HepG2 (cell line): ENCODE data around the gene ALG14. TPM values are rescaled to one million over a fixed set of nuclear protein-coding genes. Genes with fewer than 3 reads are reported as not detected.

Experiments used
- CHD2 ChIP-seq: IDR thresholded peaks from 2 replicates; pipeline ENCODE4 v1.6.1; 2011; ENCODE audit warnings: low read depth, low read length, improper control_type of control experiment
- ETV6 ChIP-seq: sonication (generic); formaldehyde crosslinking; conservative IDR thresholded peaks from 2 replicates; pipeline ENCODE4 v1.4.0; 2020; ENCODE audit warnings: missing genetic modification reagents
- HES4 ChIP-seq: sonication (generic); formaldehyde crosslinking; IDR thresholded peaks from 2 replicates; pipeline ENCODE4 v1.9.0; 2021; ENCODE audit warnings: mild to moderate bottlenecking, missing genetic modification reagents, borderline replicate concordance
- JARID2 ChIP-seq: sonication (generic); formaldehyde crosslinking; IDR thresholded peaks from 2 replicates; pipeline ENCODE4 v1.8.1; 2023; ENCODE audit warnings: missing genetic modification reagents, inconsistent platforms; ENCODE audit not compliant: insufficient replicate concordance
- NAIF1 ChIP-seq: sonication (generic); formaldehyde crosslinking; IDR thresholded peaks from 2 replicates; pipeline ENCODE4 v1.5.0; 2020; ENCODE audit warnings: mild to moderate bottlenecking, missing genetic modification reagents, borderline replicate concordance
- RBAK ChIP-seq: sonication (generic); formaldehyde crosslinking; IDR thresholded peaks from 2 replicates; pipeline ENCODE4 v1.5.1; 2020; ENCODE audit warnings: mild to moderate bottlenecking, missing genetic modification reagents
- RORA ChIP-seq: sonication (generic); formaldehyde crosslinking; IDR thresholded peaks from 2 replicates; pipeline ENCODE4 v1.5.0; 2020; ENCODE audit warnings: mild to moderate bottlenecking, missing genetic modification reagents, moderate library complexity
- SKI ChIP-seq: fragments of 450-650 bp; IDR thresholded peaks from one replicate; pipeline ENCODE4 v1.6.1; 2018; ENCODE audit warnings: mild to moderate bottlenecking; ENCODE audit not compliant: partially characterized antibody
- SMARCC2 ChIP-seq: fragments of 450-650 bp; IDR thresholded peaks from 2 replicates; pipeline ENCODE4 v1.6.1; 2017; ENCODE audit warnings: antibody characterized with exemption, mild to moderate bottlenecking
- SOX6 ChIP-seq, 2 experiments: fragments of 450-650 bp in 1 of 2; sonication (generic) in 1 of 2; formaldehyde crosslinking in 1 of 2; IDR thresholded peaks; 2 replicates each; pipeline versions ENCODE4 v1.4.0 to v1.6.1; 2017 to 2020; ENCODE audit warnings: antibody characterized with exemption in 1 of 2, mild to moderate bottlenecking in 1 of 2, missing genetic modification reagents in 1 of 2
- TARDBP ChIP-seq: sonication (generic); formaldehyde crosslinking; IDR thresholded peaks from 2 replicates; pipeline ENCODE4 v1.8.0; 2022; ENCODE audit warnings: mild to moderate bottlenecking, missing genetic modification reagents
- TCF7L2 ChIP-seq: IDR thresholded peaks from 2 replicates; pipeline ENCODE4 v1.6.1; 2011; ENCODE audit warnings: mild to moderate bottlenecking, low read depth, low read length, moderate library complexity
- XBP1 ChIP-seq: sonication (generic); formaldehyde crosslinking; IDR thresholded peaks from 2 replicates; pipeline ENCODE4 v1.5.0; 2020; ENCODE audit warnings: missing genetic modification reagents
- ZNF121 ChIP-seq: sonication (generic); formaldehyde crosslinking; IDR thresholded peaks from 2 replicates; pipeline ENCODE4 v1.5.0; 2020; ENCODE audit warnings: mild to moderate bottlenecking, missing genetic modification reagents
- ZNF143 ChIP-seq: sonication (generic); formaldehyde crosslinking; IDR thresholded peaks from 2 replicates; pipeline ENCODE4 v1.4.0; 2020; ENCODE audit warnings: missing genetic modification reagents
- ZNF180 ChIP-seq: sonication (generic); formaldehyde crosslinking; IDR thresholded peaks from 2 replicates; pipeline ENCODE4 v1.4.0; 2020; ENCODE audit warnings: low read depth, missing genetic modification reagents, borderline replicate concordance
- ZNF350 ChIP-seq: sonication (generic); formaldehyde crosslinking; IDR thresholded peaks from 2 replicates; pipeline ENCODE4 v1.4.0; 2020; ENCODE audit warnings: mild to moderate bottlenecking, low read depth, missing genetic modification reagents, borderline replicate concordance
- ZNF530 ChIP-seq: sonication (generic); formaldehyde crosslinking; IDR thresholded peaks from 2 replicates; pipeline ENCODE4 v1.5.0; 2020; ENCODE audit warnings: low read depth, mild to moderate bottlenecking, missing genetic modification reagents
- ZNF709 ChIP-seq: sonication (generic); formaldehyde crosslinking; IDR thresholded peaks from 2 replicates; pipeline ENCODE4 v1.5.0; 2020; ENCODE audit warnings: mild to moderate bottlenecking, missing genetic modification reagents
- polyA plus RNA-seq, 8 experiments: library from polyadenylated mRNA; depleted of rRNA in 3 of 8; stranded (reverse) in 7 of 8; unstranded in 1 of 8; fragments of >200 nt; fragmentation: Illumina TruSeq in 4 of 8; extraction: Trizol in 4 of 8; gene quantifications; 2 replicates each; pipeline versions ENCODE4 v1.2.1 to v1.2.3, GENCODE V29; 2011 to 2016; ENCODE audit warnings: low read depth in 4 of 8, missing spikeins in 1 of 8, mixed read lengths in 1 of 8; ENCODE audit not compliant: insufficient read depth in 1 of 8
- total RNA-seq, 5 experiments: library from RNA; depleted of rRNA; stranded (reverse); fragments of >200 nt; fragmentation: Illumina TruSeq; extraction: Trizol; gene quantifications; 2 replicates each; pipeline ENCODE4 v1.2.3, GENCODE V29; 2016; ENCODE audit warnings: low read depth in 1 of 5
- TF ChIP-seq, protein P1 (sequence below): sonication (generic); formaldehyde crosslinking; IDR thresholded peaks from one replicate; pipeline ENCODE4 v1.5.1; 2020; ENCODE audit warnings: mild to moderate bottlenecking, missing genetic modification reagents; ENCODE audit errors: not compliant biosample characterization
- TF ChIP-seq, protein P2 (sequence below): sonication (generic); formaldehyde crosslinking; IDR thresholded peaks from 2 replicates; pipeline ENCODE4 v1.8.1; 2023; ENCODE audit warnings: mild to moderate bottlenecking, missing genetic modification reagents
- TF ChIP-seq, protein P3 (sequence below): sonication (generic); formaldehyde crosslinking; IDR thresholded peaks from 2 replicates; pipeline ENCODE4 v1.8.1; 2023; ENCODE audit warnings: missing genetic modification reagents, mild to moderate bottlenecking, borderline replicate concordance

The ALG14 gene
- total and polyA plus RNA-seq, 2 of the 13 experiments (the other 11 are each of a cell fraction or from before 2014, with no cell fraction given), result 4.5 to 12.7 TPM

DNA sequence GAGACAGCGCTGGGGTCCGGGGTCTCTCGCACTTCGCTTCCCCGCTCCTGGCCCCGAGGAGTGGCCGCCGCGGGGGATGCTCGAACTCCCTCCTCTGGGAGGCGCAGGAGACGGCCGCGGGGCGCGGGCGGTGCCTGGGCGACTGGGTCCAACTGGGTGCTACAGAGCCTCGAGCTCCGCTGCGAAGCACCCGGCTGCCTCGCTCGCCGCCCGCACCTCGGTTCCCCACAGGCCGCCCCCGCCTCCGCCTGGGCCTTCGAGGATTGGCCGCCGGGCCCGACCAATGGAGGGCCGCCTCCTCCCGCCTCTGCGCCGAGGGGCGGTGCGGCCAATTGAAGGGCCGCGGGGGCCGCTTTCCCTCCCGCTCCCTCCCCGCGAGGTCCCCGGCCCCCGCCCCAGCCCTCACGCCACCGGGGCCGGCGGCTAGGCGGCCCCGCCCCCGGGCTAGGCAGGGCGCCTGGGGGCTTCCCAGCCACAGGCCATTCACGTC is 145.8 kb downstream of the ALG14 start, which contains the start of gene CNN3 (continued):
- TF ChIP-seq, protein P1, sequence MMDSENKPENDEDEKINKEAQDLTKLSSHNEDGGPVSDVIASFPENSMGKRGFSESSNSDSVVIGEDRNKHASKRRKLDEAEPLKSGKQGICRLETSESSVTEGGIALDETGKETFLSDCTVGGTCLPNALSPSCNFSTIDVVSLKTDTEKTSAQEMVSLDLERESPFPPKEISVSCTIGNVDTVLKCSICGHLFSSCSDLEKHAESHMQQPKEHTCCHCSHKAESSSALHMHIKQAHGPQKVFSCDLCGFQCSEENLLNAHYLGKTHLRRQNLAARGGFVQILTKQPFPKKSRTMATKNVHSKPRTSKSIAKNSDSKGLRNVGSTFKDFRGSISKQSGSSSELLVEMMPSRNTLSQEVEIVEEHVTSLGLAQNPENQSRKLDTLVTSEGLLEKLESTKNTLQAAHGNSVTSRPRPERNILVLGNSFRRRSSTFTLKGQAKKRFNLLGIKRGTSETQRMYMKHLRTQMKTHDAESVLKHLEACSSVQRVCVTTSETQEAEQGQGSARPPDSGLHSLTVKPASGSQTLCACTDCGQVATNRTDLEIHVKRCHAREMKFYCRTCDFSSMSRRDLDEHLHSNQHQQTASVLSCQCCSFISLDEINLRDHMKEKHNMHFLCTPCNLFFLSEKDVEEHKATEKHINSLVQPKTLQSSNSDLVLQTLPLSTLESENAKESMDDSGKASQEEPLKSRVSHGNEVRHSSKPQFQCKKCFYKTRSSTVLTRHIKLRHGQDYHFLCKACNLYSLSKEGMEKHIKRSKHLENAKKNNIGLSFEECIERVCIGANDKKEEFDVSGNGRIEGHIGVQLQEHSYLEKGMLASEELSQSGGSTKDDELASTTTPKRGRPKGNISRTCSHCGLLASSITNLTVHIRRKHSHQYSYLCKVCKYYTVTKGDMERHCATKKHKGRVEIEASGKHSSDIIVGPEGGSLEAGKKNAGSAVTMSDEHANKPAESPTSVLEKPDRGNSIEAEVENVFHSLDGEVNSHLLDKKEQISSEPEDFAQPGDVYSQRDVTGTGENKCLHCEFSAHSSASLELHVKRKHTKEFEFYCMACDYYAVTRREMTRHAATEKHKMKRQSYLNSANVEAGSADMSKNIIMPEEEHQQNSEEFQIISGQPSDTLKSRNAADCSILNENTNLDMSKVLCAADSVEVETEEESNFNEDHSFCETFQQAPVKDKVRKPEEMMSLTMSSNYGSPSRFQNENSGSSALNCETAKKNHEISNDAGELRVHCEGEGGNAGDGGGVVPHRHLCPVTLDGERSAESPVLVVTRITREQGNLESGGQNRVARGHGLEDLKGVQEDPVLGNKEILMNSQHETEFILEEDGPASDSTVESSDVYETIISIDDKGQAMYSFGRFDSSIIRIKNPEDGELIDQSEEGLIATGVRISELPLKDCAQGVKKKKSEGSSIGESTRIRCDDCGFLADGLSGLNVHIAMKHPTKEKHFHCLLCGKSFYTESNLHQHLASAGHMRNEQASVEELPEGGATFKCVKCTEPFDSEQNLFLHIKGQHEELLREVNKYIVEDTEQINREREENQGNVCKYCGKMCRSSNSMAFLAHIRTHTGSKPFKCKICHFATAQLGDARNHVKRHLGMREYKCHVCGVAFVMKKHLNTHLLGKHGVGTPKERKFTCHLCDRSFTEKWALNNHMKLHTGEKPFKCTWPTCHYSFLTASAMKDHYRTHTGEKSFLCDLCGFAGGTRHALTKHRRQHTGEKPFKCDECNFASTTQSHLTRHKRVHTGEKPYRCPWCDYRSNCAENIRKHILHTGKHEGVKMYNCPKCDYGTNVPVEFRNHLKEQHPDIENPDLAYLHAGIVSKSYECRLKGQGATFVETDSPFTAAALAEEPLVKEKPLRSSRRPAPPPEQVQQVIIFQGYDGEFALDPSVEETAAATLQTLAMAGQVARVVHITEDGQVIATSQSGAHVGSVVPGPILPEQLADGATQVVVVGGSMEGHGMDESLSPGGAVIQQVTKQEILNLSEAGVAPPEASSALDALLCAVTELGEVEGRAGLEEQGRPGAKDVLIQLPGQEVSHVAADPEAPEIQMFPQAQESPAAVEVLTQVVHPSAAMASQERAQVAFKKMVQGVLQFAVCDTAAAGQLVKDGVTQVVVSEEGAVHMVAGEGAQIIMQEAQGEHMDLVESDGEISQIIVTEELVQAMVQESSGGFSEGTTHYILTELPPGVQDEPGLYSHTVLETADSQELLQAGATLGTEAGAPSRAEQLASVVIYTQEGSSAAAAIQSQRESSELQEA, result peak; percentile 46
- TF ChIP-seq SOX6 (IDR thresholded peaks at IDR 0.05) (no peak), SOX6 (CRISPR knock-in tag; IDR thresholded peaks at IDR 0.05) (peak; percentile 62), ZNF180 (no peak), RBAK (CRISPR knock-in tag) (no peak), TARDBP (CRISPR knock-in tag) (peak; percentile 62; the same call in 1 of the 2 replicates), ZNF143 (CRISPR knock-in tag) (no peak; the same call in 1 of the 2 replicates), ZNF350 (CRISPR knock-in tag) (no peak), CHD2 (no peak), ZNF121 (0 out of 2 replicates have a peak, but pooled peaks have one; percentile 4), RORA (CRISPR knock-in tag) (no peak), ETV6 (CRISPR knock-in tag) (peak; percentile 42; the same call in 1 of the 2 replicates), SMARCC2 (no peak), XBP1 (CRISPR knock-in tag) (no peak), ZNF709 (CRISPR knock-in tag) (peak; percentile 66; the same call in 1 of the 2 replicates), HES4 (CRISPR knock-in tag) (0 out of 2 replicates have a peak, but pooled peaks have one; percentile 27), NAIF1 (CRISPR knock-in tag) (0 out of 2 replicates have a peak, but pooled peaks have one; percentile 8), TCF7L2 (no peak), ZNF530 (CRISPR knock-in tag) (peak; percentile 67; the same call in 1 of the 2 replicates), SKI (no peak), JARID2 (CRISPR knock-in tag) (no peak)
- TF ChIP-seq, protein P2, sequence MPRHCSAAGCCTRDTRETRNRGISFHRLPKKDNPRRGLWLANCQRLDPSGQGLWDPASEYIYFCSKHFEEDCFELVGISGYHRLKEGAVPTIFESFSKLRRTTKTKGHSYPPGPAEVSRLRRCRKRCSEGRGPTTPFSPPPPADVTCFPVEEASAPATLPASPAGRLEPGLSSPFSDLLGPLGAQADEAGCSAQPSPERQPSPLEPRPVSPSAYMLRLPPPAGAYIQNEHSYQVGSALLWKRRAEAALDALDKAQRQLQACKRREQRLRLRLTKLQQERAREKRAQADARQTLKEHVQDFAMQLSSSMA (CRISPR knock-in tag), result peak; percentile 74; the same call in 1 of the 2 replicates
- TF ChIP-seq, protein P3, sequence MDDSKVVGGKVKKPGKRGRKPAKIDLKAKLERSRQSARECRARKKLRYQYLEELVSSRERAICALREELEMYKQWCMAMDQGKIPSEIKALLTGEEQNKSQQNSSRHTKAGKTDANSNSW, result no peak
